Activated T-helper 9 cell treated with anti-CD3 and anti-CD28 coated beads, Interleukin-2, amount 50 U/mL, for 16 hours (primary cell): Measurements from ENCODE around the gene TNFRSF21.
"Not testable (repeated sequence)": the region's sequence is repeated elsewhere in the genome, so short reads cannot be mapped to it uniquely, and the experiment has no call there.

Experiments
- DNase-seq: peaks from one replicate; pipeline ENCODE4 v3.0.0-alpha.2; 2020; ENCODE audit warnings: low read depth

Gene TNFRSF21

DNA sequence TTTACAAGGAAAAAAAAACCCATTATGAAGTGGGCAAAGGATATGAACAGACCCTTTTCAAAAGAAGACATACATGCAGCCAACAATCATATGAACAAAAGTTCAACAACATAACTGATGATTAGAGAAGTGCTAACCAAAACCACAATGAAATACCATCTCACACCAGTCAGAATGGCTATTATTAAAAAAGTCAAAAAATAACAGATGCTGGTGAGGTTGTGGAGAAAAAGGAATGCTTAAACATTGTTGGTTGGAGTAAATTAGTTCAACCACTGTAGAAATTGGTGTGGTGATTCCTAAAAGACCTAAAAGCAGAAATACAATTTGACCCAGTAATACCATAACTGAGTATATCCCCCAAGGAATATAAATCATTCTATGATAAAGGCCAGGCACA is 86.5 kb downstream of the TNFRSF21 start:
- DNase-seq, result not testable (repeated sequence)

GRCh38 chr6:47221565-47221964 is 88.1 kb downstream of the TNFRSF21 start:
- DNase-seq, result no peak

GRCh38 chr6:47209632-47210031 is 100.1 kb downstream of the TNFRSF21 start:
- no peak for DNase-seq

DNA sequence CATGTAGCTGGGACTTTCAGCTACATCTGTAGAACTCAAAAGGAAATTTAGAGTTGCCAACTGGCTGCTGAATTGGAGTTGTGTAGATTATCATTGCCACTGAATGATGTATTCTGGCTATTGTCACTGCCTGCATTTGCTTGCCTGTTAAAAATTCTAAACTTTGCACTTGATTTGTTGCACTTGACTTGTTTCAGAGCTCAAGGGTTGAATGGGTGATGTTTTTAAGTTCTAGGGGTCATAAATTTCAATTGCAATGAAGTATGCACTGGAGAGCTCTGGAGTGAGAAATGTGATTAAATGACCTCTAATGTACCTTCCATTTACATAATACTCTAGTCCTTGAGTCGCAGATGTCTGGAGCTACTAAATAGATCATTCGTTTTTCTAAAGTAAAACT is 102.4 kb downstream of the TNFRSF21 start:
- no peak for DNase-seq

DNA sequence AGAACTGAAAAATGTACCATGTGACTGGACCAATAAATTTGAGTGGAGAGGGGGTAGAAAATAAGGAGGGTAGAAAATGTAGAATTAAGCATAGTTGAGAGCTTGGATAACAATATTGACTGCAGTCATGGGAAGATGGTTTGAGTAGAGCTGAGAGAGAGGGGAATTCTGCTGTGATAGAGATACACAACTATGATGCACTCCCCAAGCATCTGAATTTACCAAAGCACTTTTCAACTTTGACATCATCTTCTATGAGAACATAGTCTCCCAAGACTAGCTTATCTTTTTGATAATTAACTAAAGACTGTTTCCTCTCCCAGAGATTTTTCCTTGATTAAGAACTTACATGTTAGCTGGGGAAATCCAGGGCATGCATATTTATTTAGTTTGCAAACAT is 103.1 kb downstream of the TNFRSF21 start:
- DNase-seq, result no peak

GRCh38 chr6:47203938-47204611 is 105.6 kb downstream of the TNFRSF21 start:
- no peak for DNase-seq

DNA sequence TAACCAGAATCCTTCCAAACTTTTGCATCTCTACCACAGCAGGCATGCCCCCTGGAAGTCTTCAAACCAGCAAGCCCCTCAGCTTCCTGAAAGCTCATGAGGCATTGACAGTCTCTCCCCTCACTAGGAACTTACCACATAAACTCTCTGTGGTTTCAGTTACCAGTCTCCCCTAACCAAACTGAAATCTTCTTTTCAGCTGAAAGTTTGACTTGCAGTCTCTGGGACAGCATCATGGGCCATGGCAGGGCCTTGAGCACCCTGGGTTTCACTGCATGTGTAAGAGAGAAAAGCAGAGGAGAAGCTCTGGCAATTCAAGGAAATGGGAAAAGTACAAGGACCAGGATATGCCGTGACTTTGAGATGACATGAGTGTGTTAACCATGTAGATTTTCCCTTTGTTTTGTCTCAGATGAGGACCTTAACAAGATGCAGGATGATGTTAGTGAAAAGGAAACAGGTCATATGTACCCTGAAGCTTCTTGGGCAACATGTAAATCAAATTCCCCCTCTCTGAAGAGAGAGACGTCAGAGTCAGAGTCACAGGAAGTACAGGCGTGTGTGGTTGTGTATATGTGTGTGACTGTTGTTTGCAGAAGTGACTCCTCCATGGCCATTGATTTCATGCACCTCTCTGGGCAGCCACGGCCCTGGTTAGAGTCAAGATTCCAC is 106.3 kb downstream of the TNFRSF21 start:
- no peak for DNase-seq

- no peak for DNase-seq
These were observed 107.0 kb downstream of the TNFRSF21 start for GRCh38 chr6:47202644-47203205.

- DNase-seq, result no peak
These were observed 109.0 kb downstream of the TNFRSF21 start for GRCh38 chr6:47200536-47201334.

DNA sequence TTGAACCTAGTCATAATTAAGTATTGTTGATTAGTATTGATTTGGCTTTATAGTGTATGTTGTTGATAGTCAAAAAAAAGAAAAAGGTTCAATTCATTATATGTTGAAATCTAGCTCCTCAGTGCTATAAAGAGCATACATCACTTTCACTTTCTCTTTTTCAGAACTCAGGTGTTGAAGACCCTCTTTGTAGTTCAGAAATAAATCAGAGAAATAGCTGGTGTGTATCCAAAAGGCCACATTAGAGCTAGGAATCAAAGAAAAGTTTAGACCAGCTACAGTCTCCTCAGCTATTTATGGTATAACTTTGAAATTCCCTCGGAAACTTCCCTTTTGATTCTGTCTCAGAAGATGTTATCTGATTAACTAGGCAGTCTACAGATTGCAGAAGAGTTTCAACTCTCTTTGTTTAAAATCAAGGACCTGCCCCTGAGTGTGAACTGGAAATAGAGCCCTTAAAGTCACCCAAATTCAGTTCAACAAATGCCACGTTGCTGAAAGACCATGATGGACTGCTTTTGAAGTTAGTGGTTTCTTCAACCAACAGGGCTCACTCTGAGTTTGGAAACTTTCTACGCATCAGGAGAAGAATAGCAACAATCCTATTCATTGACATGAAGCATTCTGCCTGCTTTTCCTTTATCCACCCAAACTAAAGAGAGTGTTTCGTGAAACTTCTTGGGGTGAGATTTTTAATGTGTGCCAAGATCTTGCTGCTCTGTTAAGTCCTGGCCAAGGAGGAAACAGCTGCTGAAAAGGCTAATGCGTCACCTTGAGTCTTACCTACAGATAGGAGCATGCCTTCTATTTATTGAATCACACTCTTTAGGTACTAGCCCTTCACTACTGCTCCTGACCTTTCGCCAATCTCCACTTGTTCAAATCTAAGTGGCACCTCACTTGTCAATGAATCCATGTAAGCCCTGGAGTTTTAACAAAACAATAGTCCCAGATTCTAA is 111.7 kb downstream of the TNFRSF21 start:
- DNase-seq, result no peak

DNA sequence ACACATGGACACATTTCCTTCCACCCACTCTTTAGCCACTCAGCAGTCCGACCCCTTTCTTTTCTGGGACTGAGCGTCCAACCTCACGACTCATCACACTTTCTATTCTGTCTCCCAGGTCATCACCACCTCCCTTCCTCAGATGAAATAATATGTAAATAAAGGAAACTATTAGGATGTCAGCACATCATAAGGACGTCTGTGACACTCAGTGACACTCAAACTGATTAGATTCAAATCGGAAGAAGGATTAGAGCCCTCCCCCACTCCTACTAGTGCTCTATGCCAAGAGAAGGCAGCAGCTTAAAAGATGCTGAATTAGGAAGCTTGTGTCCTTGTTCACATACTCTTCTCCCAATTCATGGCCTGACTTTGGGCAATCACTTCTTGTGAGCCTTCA is 113.6 kb downstream of the TNFRSF21 start:
- DNase-seq, result no peak

DNA sequence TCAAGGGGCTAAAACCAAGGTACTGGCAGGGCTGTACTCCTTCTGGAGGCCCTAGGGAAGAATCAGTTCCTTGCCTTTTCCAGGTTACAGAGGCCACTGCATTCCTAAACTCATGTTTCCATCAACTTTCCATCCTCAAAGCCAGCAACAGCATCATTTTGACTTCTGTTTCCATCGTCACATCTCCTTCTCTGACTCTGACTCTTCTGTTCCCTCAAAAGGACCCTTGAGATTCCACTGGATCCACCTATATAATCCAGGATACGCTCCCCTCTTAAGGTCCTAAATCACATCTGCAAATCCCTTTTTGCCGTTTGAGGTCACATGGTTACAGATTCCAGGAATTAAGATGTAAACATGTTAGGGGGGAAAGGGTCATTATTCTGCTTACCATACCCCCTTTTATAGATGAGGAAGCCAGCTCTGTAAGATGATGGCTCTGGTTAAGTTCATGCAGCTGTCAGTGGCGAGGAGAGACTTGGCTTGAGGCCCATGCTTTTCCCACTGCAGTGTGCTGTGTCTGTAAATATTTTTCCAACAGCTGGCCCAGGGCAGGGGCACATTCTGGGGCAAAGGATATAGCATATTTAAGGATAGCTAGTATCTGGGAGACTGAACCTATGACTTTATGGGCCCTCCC is 114.6 kb downstream of the TNFRSF21 start:
- DNase-seq, result no peak

DNA sequence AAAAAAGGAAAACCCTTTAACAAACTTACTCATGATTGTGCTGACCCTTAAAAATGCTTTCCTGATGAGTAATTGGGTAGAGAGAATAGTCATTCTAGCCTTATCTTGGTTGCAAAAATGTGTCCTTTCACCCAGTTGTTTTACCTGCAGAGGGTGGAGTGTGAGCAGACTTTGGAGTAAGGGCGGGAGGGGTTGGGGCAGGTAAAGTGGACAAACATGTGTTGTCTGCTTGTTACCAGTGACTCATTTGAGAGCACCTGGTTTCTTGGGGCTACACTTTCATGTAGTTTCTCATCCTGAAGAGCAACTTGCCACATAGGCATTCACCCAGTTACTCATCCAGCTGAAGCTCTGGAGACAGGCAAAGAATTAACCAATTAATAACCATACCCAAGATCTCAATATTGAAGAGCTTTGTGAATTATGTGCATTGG is 121.1 kb downstream of the TNFRSF21 start:
- DNase-seq, result no peak

DNA sequence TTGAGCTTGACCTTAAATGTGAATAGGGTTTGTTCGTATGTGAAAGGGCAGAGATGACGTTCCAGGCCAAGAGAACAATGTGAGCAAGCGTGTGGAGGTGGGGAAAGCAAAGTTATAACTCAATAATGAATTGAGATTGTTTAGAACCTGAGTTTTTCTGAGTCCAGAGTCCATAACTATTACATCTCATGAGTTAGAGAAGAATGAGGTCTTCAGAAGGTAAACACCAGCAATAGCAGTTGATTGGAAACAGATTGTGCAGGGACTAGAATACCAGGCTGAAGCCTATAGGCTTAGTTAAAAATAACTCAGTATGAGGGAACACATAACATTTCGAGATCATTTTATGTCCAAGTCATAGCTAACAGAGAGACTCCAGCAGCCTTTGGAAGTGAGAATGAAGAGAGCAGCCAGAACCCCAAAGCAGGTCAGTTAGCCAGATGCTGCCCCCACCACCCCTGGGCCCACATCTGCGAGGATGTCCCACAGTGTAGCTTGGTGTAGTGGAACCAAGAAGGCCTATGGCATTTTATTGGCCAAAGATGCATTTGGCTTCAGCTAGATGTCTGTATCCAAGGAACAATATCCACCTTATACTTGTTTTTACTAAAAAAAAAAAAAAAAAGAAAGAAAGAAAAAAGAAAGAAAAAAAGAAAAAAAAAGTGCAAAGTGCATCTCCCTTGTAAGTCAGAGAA is 121.7 kb downstream of the TNFRSF21 start:
- no peak for DNase-seq

- no peak for DNase-seq
These were observed 122.6 kb downstream of the TNFRSF21 start for GRCh38 chr6:47187113-47187512.

GRCh38 chr6:47182291-47182957 is 127.3 kb downstream of the TNFRSF21 start:
- no peak for DNase-seq

DNA sequence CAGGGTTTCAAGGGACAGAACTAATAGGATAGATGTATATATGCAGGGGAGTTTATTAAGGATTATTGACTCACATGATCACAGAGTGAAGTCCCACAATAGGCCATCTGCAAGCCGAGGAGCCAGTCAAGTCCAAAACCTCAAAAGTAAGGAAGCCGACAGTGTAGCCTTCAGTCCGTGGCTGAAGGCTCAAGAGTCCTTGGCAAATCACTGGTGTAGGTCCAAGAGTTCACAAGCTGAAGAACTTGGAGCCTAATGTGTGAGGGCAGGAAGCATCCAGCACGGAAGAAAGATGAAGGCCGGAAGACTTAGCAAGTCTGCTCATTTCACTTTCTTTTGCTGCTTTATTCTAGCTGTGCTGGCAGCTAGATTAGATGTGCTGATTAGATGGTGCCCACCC is 128.0 kb downstream of the TNFRSF21 start:
- no peak for DNase-seq
